Astrocyte of the spinal cord (primary cell): ENCODE measurements around the gene RIMS1.
A peak's percentile ranks its signal among the peaks of the same experiment; 100 is the strongest.

Experiments
- DNase-seq: peaks from one replicate; pipeline ENCODE4 v3.0.0; 2011; ENCODE audit warnings: low read depth, low spot score
- H3K4me3 ChIP-seq: 2 replicates; pipeline ENCODE4 v1.5.1; 2011; ENCODE audit warnings: low read depth, mild to moderate bottlenecking, low read length, moderate library complexity
- in situ Hi-C: cut with HindIII; loops from 2 replicates; pipeline ENCODE4 v1.10.0; 2017; ENCODE audit warnings: low sequenced_read_pairs
- TF ChIP-seq, protein P1 (sequence below): IDR thresholded peaks from 2 replicates; pipeline ENCODE4 v1.5.1; 2012; ENCODE audit warnings: low read depth, mild to moderate bottlenecking, low read length, inconsistent platforms

Gene RIMS1

DNA sequence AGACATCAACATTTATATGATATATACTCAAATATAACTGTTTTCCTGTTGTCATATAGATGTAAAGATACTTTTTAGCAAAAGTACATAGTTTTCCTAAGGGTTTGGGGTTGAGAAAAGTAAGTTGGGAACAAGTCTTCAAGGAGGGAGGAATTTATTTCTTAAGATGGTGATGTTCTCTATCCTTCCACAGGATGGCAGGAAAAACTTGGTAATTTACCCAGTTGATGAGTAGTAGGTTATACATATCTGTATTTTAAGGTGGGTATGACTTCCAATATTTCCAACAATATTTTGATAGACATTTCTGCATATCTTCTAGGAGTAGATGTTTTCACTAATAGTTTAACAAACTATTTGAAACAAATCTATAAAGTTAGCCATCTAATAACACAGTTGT lies 254.4 kb downstream of the RIMS1 start:
- DNase-seq = peak; percentile 10
- H3K4me3 ChIP-seq = no peak overlapping the region
- in situ Hi-C loops = no loop called here
- TF ChIP-seq, protein P1, sequence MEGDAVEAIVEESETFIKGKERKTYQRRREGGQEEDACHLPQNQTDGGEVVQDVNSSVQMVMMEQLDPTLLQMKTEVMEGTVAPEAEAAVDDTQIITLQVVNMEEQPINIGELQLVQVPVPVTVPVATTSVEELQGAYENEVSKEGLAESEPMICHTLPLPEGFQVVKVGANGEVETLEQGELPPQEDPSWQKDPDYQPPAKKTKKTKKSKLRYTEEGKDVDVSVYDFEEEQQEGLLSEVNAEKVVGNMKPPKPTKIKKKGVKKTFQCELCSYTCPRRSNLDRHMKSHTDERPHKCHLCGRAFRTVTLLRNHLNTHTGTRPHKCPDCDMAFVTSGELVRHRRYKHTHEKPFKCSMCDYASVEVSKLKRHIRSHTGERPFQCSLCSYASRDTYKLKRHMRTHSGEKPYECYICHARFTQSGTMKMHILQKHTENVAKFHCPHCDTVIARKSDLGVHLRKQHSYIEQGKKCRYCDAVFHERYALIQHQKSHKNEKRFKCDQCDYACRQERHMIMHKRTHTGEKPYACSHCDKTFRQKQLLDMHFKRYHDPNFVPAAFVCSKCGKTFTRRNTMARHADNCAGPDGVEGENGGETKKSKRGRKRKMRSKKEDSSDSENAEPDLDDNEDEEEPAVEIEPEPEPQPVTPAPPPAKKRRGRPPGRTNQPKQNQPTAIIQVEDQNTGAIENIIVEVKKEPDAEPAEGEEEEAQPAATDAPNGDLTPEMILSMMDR = no peak

DNA sequence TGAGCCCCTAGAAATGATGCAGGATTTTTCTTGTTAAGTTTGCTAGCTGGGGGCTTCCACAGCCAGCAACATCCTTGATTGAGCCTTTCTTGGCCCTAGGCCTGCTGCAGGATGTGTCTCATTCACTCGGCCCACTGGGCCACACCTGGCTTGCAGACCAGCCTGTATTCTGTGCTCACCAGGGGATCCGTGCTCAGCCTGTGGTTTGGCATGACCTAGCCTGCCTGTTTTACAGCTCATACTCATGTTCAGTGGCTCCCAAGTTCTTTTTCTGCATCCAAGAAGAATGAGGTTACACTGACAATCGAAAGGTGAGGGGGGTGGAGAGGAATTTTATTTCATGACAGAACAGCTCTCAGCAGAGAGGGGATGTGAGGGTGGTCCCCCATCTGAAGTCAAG lies 263.4 kb downstream of the RIMS1 start:
- in situ Hi-C loops = no loop called here
- TF ChIP-seq, protein P1 = no peak
- DNase-seq = peak; percentile 10
- H3K4me3 ChIP-seq = no peak overlapping the region

DNA sequence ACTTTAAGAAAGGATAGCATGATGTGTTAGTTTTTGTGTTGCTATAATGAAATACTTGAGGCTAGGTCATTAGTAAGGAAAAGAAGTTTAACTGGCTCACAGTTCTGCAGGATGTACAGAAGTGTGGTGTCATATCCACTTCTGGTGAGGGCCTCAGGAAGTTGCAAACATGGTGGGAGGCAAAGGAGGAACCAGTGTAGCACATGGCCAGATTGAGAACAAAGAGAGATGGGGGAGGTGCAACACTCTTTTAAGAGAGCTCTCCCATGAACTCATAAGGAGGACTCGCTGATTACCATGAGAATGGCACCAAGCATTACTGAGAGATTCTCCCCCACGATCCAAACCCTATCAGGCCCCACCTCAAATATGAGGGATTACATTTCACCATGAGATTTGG lies 265.4 kb downstream of the RIMS1 start:
- H3K4me3 ChIP-seq = no peak overlapping the region
- TF ChIP-seq, protein P1 = no peak
- in situ Hi-C loops = no loop called here

DNA sequence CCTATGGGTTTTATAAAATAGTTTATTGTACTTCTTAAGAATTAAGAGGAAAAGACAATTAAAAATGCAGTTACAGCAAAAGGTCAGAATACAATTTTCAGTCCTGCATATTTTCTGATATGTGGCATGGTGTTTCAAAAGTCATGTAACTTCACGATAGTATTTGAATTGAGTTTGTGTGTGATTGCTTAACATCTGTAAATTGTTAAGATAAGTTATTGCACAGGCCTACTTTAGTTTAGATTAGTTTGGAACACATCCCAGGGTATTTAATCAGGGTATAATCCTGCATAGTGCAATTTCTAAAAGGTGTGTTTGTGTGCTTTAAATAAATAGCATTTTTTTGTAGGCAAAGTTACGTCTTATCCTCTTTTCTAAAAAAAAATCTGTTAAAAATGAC lies 289.6 kb downstream of the RIMS1 start:
- no peak overlapping the region for H3K4me3 ChIP-seq
- TF ChIP-seq, protein P1 = no peak
- DNase-seq = no peak
- in situ Hi-C loops = no loop called here

More for the DNA sequence above, 265.4 kb downstream of the RIMS1 start:
- no peak for DNase-seq

DNA sequence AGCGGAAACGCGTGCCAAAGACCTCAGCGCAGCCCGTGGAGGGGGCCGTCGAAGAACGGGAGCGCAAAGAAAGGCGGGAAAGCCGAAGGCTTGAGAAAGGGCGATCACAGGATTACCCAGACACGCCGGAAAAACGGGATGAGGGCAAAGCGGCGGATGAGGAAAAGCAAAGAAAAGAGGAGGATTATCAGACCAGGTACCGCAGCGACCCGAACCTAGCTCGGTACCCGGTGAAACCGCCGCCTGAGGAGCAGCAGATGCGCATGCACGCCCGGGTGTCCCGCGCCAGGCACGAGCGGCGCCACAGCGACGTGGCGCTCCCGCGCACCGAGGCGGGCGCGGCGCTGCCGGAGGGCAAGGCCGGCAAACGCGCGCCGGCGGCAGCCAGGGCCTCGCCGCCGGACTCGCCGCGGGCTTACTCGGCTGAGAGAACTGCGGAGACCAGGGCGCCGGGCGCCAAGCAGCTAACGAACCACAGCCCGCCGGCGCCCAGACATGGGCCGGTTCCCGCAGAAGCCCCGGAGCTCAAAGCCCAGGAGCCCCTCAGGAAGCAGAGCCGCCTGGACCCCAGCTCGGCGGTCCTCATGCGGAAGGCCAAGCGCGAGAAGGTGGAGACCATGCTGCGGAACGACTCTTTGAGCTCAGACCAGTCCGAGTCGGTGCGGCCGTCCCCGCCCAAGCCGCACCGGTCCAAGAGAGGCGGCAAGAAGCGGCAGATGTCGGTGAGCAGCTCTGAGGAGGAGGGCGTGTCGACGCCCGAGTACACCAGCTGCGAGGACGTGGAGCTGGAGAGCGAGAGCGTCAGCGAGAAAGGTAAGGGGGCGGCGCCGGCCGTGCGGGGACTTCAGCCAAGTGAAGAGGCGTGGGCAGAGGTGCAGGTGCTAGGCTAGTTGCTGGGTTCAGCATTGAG lies 296.2 kb downstream of the RIMS1 start:
- DNase-seq = peak; percentile 43
- H3K4me3 ChIP-seq = peak overlapping the region; percentile 50
- TF ChIP-seq, protein P1 = no peak
- in situ Hi-C loops = no loop called here

DNA sequence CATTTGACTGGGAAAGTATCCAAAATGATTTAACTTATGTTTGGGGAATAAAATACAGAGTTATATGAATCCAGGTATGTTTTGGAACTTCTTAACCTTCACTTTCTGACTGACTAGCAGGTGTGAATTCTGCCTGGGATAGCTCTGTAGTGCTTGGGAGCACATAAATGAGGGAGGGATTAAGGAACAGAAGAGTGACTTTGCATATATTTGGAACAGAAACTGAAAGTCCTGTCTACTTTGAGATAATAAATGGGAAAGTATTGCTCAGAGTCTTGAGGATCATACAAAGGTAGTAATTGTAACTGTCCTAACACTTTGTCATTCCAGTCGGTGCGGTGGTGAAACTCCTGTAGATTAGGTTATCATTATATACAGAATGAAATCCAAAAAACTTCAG lies 317.6 kb downstream of the RIMS1 start:
- TF ChIP-seq, protein P1 = no peak
- H3K4me3 ChIP-seq = no peak overlapping the region
- no peak for DNase-seq
- in situ Hi-C loops = no loop called here
